ENCODE measurements around the gene MAP3K15. TPM values are rescaled to one million over a fixed set of nuclear protein-coding genes. Genes with fewer than 3 reads are reported as not detected.

MAP3K15 gene
- polyA plus RNA-seq, 3 donors = not detected

- no peak overlapping the region for H3K4me3 ChIP-seq (replicated peaks in 1 of 3; ENCODE audit: low read depth in 2 of 3, low read length in 3 of 3)
- H4K20me1 ChIP-seq (ENCODE audit: insufficient read depth, low read length) = no peaks in the 10 kb centered on the region
Observed at GRCh38 chrX:19457662-19458061, 57.6 kb downstream of the MAP3K15 start.

GRCh38 chrX:19448077-19448476 lies 67.2 kb downstream of the MAP3K15 start:
- H3K36me3 Mint-ChIP-seq = no peaks in the 10 kb centered on the region
- DNase-seq = no peak
- intact Hi-C loops (cut with micrococcal nuclease) = no loop called here
- H2AFZ ChIP-seq (ENCODE audit: insufficient read depth, low read depth, low read length, poor library complexity, severe bottlenecking) = no peak overlapping the region
- no peaks in the 10 kb centered on the region for H3K79me2 ChIP-seq (ENCODE audit: insufficient read depth, low read length)
- H3K27me3 ChIP-seq (ENCODE audit: control insufficient read depth in 2 of 2, insufficient read depth in 2 of 2, low read length in 2 of 2) = no peaks in the 10 kb centered on the region
- H3K4me1 Mint-ChIP-seq = no peaks in the 10 kb centered on the region
- H3K9me3 ChIP-seq (replicated peaks in 1 of 2; ENCODE audit: control insufficient read depth in 1 of 2, insufficient read depth in 1 of 2, low read length in 2 of 2) = no peaks in the 10 kb centered on the region
- no peak overlapping the region for H3K4me3 Mint-ChIP-seq
- TF ChIP-seq, protein P1, sequence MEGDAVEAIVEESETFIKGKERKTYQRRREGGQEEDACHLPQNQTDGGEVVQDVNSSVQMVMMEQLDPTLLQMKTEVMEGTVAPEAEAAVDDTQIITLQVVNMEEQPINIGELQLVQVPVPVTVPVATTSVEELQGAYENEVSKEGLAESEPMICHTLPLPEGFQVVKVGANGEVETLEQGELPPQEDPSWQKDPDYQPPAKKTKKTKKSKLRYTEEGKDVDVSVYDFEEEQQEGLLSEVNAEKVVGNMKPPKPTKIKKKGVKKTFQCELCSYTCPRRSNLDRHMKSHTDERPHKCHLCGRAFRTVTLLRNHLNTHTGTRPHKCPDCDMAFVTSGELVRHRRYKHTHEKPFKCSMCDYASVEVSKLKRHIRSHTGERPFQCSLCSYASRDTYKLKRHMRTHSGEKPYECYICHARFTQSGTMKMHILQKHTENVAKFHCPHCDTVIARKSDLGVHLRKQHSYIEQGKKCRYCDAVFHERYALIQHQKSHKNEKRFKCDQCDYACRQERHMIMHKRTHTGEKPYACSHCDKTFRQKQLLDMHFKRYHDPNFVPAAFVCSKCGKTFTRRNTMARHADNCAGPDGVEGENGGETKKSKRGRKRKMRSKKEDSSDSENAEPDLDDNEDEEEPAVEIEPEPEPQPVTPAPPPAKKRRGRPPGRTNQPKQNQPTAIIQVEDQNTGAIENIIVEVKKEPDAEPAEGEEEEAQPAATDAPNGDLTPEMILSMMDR (IDR thresholded peaks at IDR 0.05) = no peak
- H3K27ac ChIP-seq (ENCODE audit: low read depth in 1 of 2, low read length in 2 of 2) = no peak overlapping the region
- H4K20me1 ChIP-seq (ENCODE audit: insufficient read depth, low read length) = no peaks in the 10 kb centered on the region
- no peaks in the 10 kb centered on the region for H3K36me3 ChIP-seq (replicated peaks in 1 of 2; ENCODE audit: control insufficient read depth in 1 of 2, insufficient read depth in 2 of 2, low read length in 2 of 2)
- no peak overlapping the region for H3K4me2 ChIP-seq (replicated peaks; ENCODE audit: extremely low read depth, low read length, poor library complexity, severe bottlenecking)
- no peaks in the 10 kb centered on the region for H3K4me1 ChIP-seq (ENCODE audit: control insufficient read depth in 1 of 2, insufficient read depth in 2 of 2, low read length in 2 of 2)
- H3K27me3 Mint-ChIP-seq (ENCODE audit: low read depth in 3 of 3) = peaks cover 1 to 12% (median 6%) of the 10 kb centered on the region in 3 donors
- no peak overlapping the region for H3K4me3 ChIP-seq (replicated peaks in 1 of 3; ENCODE audit: low read depth in 2 of 3, low read length in 3 of 3)
- H3K9me3 Mint-ChIP-seq = peaks cover 0 to 7% (median 0%) of the 10 kb centered on the region in 7 donors
- WGBS (ENCODE audit: insufficient coverage) = 91% methylated on average over 4 of the region's 7 CpGs
- no peak overlapping the region for H3K27ac Mint-ChIP-seq
- H3K9ac ChIP-seq (ENCODE audit: insufficient read depth, low read length, poor library complexity, severe bottlenecking) = no peak overlapping the region

More at GRCh38 chrX:19457662-19458061, 57.6 kb downstream of the MAP3K15 start:
- H3K27me3 Mint-ChIP-seq (ENCODE audit: low read depth in 3 of 3) = peaks cover 2 to 4% (median 3%) of the 10 kb centered on the region in 3 donors
- no peak overlapping the region for H3K4me3 Mint-ChIP-seq
- Histone ChIP-seq H3K4me1 (ENCODE audit: control insufficient read depth in 1 of 2, insufficient read depth in 2 of 2, low read length in 2 of 2) (no peaks in the 10 kb centered on the region), H3K4me2 (replicated peaks; ENCODE audit: extremely low read depth, low read length, poor library complexity, severe bottlenecking) (no peak overlapping the region), H3K9me3 (replicated peaks in 1 of 2; ENCODE audit: control insufficient read depth in 1 of 2, insufficient read depth in 1 of 2, low read length in 2 of 2) (no peaks in the 10 kb centered on the region), H3K27me3 (ENCODE audit: control insufficient read depth in 2 of 2, insufficient read depth in 2 of 2, low read length in 2 of 2) (no peaks in the 10 kb centered on the region), H3K27ac (ENCODE audit: low read depth in 1 of 2, low read length in 2 of 2) (no peak overlapping the region), H2AFZ (ENCODE audit: insufficient read depth, low read depth, low read length, poor library complexity, severe bottlenecking) (no peak overlapping the region), H3K79me2 (ENCODE audit: insufficient read depth, low read length) (no peaks in the 10 kb centered on the region), H3K36me3 (replicated peaks in 1 of 2; ENCODE audit: control insufficient read depth in 1 of 2, insufficient read depth in 2 of 2, low read length in 2 of 2) (no peaks in the 10 kb centered on the region), H3K9ac (ENCODE audit: insufficient read depth, low read length, poor library complexity, severe bottlenecking) (no peak overlapping the region)
- H3K27ac Mint-ChIP-seq = no peak overlapping the region
- intact Hi-C loops (cut with micrococcal nuclease) = no loop called here
- no peak for DNase-seq
- TF ChIP-seq, protein P1 (IDR thresholded peaks at IDR 0.05) = no peak
- no peaks in the 10 kb centered on the region for H3K9me3 Mint-ChIP-seq
- H3K36me3 Mint-ChIP-seq = no peaks in the 10 kb centered on the region
- H3K4me1 Mint-ChIP-seq = peaks cover 3% of the 10 kb centered on the region
- 95% methylated on average over 3 of the region's 4 CpGs for WGBS (ENCODE audit: insufficient coverage)

Measured in CD14-positive monocyte (primary cell).